OCI-LY1 (cell line): ENCODE results near the gene SUFU.

Experiments used
- EZH2 ChIP-seq: fragments of 200-600 bp; sonication (generic), shearing (Covaris generic); IDR thresholded peaks from 2 replicates; pipeline ENCODE4 v1.8.0; 2017; ENCODE audit warnings: borderline replicate concordance, mixed run types, mild to moderate bottlenecking, antibody characterized with exemption, low read length, moderate library complexity, mixed read lengths
- TF ChIP-seq, protein P1 (sequence below): fragments of 200-600 bp; sonication (generic), shearing (Covaris generic); IDR thresholded peaks from 2 replicates; pipeline ENCODE4 v1.5.1; 2017; ENCODE audit warnings: mild to moderate bottlenecking, antibody characterized with exemption, low read length, moderate library complexity, mixed read lengths

- TF ChIP-seq, protein P1, sequence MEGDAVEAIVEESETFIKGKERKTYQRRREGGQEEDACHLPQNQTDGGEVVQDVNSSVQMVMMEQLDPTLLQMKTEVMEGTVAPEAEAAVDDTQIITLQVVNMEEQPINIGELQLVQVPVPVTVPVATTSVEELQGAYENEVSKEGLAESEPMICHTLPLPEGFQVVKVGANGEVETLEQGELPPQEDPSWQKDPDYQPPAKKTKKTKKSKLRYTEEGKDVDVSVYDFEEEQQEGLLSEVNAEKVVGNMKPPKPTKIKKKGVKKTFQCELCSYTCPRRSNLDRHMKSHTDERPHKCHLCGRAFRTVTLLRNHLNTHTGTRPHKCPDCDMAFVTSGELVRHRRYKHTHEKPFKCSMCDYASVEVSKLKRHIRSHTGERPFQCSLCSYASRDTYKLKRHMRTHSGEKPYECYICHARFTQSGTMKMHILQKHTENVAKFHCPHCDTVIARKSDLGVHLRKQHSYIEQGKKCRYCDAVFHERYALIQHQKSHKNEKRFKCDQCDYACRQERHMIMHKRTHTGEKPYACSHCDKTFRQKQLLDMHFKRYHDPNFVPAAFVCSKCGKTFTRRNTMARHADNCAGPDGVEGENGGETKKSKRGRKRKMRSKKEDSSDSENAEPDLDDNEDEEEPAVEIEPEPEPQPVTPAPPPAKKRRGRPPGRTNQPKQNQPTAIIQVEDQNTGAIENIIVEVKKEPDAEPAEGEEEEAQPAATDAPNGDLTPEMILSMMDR, result no peak
- no peak for TF ChIP-seq EZH2
These were observed 141.6 kb downstream of the SUFU start for GRCh38 chr10:102645388-102645740.
